Measurements from ENCODE around the gene GALNTL6. TPM values are rescaled to one million over a fixed set of nuclear protein-coding genes. Genes with fewer than 3 reads are reported as not detected.

The GALNTL6 gene
- polyA plus RNA-seq, 1 experiment, result not detected

DNA sequence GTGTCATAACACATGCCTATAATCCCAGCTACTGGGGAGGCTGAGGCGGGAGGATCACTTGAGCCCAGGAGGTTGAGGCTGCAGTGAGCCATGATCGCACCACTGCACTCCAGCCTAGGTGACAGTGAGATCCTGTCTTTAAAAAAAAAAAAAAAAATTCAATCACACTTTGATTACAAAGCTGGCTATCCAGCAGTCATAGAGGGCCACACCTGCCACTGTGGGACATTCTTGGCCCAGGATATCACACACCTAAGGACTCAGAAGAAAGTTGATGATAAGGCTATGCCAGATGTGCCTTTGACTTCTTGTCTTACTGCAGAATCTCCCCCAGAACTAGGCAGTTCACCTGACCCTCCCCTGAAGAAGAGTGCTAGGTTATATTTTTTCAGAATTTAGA, 1232.9 kb downstream of the GALNTL6 start:
- POLR2A ChIA-PET, result no interaction called here
- TF ChIP-seq, protein P1, sequence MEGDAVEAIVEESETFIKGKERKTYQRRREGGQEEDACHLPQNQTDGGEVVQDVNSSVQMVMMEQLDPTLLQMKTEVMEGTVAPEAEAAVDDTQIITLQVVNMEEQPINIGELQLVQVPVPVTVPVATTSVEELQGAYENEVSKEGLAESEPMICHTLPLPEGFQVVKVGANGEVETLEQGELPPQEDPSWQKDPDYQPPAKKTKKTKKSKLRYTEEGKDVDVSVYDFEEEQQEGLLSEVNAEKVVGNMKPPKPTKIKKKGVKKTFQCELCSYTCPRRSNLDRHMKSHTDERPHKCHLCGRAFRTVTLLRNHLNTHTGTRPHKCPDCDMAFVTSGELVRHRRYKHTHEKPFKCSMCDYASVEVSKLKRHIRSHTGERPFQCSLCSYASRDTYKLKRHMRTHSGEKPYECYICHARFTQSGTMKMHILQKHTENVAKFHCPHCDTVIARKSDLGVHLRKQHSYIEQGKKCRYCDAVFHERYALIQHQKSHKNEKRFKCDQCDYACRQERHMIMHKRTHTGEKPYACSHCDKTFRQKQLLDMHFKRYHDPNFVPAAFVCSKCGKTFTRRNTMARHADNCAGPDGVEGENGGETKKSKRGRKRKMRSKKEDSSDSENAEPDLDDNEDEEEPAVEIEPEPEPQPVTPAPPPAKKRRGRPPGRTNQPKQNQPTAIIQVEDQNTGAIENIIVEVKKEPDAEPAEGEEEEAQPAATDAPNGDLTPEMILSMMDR (IDR thresholded peaks at IDR 0.05; ENCODE audit: low read depth, low read length), result no peak
- Histone ChIP-seq H3K27me3 (ENCODE audit: control insufficient read depth, insufficient read depth, low read length) (peaks cover 2% of the 10 kb centered on the region), H3K9me3 (ENCODE audit: control insufficient read depth, insufficient read depth, low read length) (no peaks in the 10 kb centered on the region), H3K27ac (ENCODE audit: low read depth, low read length) (no peak overlapping the region), H3K4me3 (ENCODE audit: low read depth, low read length) (no peak overlapping the region)
- CTCF ChIA-PET, result interaction anchor here (1.3 to 1.4 kb wide), 2 partner anchors 32 to 212 kb away, joined by 3 to 5 read pairs; no protein-coding TSS in a partner anchor
- DNase-seq (ENCODE audit: low read depth, low spot score), result no peak

DNA sequence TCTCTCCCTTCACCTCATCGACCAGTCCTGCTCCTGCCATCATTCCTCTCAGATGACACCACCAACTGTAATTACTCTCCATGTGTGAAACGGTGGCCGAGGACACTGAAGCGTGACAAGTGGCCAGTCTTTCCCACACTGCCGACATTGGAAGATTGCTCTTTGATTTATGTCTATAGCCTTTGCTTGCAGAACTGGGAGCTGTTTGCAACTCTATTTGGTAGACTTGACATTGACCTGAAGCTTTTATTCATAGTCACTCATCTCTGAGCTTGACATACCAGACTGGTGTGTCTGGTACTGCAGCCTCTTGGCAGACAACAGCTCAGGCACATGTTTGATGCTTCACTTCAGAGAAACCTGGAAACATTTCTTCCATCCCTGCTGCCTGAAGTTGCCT, 1233.6 kb downstream of the GALNTL6 start:
- TF ChIP-seq, protein P1 (IDR thresholded peaks at IDR 0.05; ENCODE audit: low read depth, low read length), result no peak
- Histone ChIP-seq H3K4me3 (ENCODE audit: low read depth, low read length) (no peak overlapping the region), H3K27me3 (ENCODE audit: control insufficient read depth, insufficient read depth, low read length) (no peaks in the 10 kb centered on the region), H3K9me3 (ENCODE audit: control insufficient read depth, insufficient read depth, low read length) (no peaks in the 10 kb centered on the region), H3K27ac (ENCODE audit: low read depth, low read length) (no peak overlapping the region)
- ChIA-PET POLR2A (interaction anchor here (0.6 kb wide), 1 partner anchor 136 kb away, joined by 7 read pairs; no protein-coding TSS in a partner anchor), CTCF (interaction anchor here (1.3 to 1.4 kb wide), 2 partner anchors 33 to 211 kb away, joined by 3 to 5 read pairs; no protein-coding TSS in a partner anchor)
- DNase-seq (ENCODE audit: low read depth, low spot score), result no peak

DNA sequence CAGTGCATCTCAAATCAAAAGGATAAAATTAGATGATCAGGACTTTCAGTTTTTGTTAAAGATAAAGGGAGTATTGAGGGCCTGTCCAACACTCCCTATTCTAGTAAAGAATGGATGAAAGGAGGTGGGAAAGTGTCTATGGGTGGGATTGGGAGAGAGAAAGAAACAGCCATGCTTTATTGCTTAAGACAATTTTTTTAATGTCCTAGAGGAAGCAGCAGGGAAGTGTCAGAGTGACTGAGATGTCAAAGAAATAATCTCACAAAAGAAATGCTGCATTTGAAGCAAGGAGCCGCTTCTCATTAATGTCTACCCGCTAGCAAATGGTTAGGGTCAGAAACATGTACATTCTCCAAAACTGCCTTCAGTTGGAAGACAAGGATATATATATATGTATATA, 1238.0 kb downstream of the GALNTL6 start:
- Histone ChIP-seq H3K9me3 (ENCODE audit: control insufficient read depth, insufficient read depth, low read length) (no peaks in the 10 kb centered on the region), H3K4me3 (ENCODE audit: low read depth, low read length) (no peak overlapping the region), H3K27me3 (ENCODE audit: control insufficient read depth, insufficient read depth, low read length) (no peaks in the 10 kb centered on the region), H3K27ac (ENCODE audit: low read depth, low read length) (no peak overlapping the region)
- POLR2A ChIA-PET, result no interaction called here
- TF ChIP-seq, protein P1 (IDR thresholded peaks at IDR 0.05; ENCODE audit: low read depth, low read length), result no peak
- DNase-seq (ENCODE audit: low read depth, low spot score), result no peak
- CTCF ChIA-PET, result interaction anchor here (0.9 kb wide), 1 partner anchor 207 kb away, joined by 3 read pairs; no protein-coding TSS in a partner anchor

DNA sequence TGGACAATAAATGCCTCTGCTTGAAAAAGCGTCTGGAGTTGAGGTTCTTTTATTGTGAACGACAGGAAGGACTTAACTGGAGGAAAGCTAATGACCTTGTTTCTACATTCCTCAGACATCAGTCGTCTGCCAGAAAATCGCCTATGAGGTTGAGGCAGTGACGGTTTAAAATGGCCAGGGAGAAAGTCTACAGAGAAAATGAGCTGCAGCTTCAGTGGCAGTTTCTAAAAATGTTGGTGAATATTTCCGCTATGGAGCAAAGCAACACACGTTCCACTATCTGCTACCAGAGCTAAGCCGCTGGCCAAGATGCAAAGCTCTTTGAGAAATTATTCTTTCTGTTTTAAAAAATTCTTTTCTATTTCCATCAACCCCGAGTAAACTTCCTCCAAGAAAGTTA, 1238.5 kb downstream of the GALNTL6 start:
- Histone ChIP-seq H3K9me3 (ENCODE audit: control insufficient read depth, insufficient read depth, low read length) (no peaks in the 10 kb centered on the region), H3K27me3 (ENCODE audit: control insufficient read depth, insufficient read depth, low read length) (no peaks in the 10 kb centered on the region), H3K4me3 (ENCODE audit: low read depth, low read length) (no peak overlapping the region), H3K27ac (ENCODE audit: low read depth, low read length) (no peak overlapping the region)
- DNase-seq (ENCODE audit: low read depth, low spot score), result no peak
- ChIA-PET CTCF (interaction anchor here (0.9 kb wide), 1 partner anchor 206 kb away, joined by 3 read pairs; no protein-coding TSS in a partner anchor), POLR2A (no interaction called here)
- TF ChIP-seq, protein P1 (IDR thresholded peaks at IDR 0.05; ENCODE audit: low read depth, low read length), result no peak

DNA sequence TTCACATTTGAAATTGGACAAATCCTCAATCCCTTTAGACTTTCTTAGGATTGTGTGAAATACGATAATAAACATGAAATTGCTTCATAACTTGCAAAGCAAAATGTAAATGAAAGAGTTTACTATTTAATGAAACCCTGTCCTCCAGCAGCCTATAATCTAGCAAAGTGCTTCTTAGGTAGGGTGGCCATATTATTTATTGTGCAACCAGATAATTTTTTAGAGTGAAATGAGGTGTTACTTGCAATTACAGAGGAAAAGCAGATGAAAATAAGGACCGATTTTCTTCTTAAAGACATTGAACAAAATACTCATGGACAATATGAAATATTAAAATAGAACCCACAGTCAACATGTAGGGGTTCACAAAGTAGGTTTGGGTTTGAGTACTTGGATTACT, 1239.2 kb downstream of the GALNTL6 start:
- DNase-seq (ENCODE audit: low read depth, low spot score), result no peak
- TF ChIP-seq, protein P1 (IDR thresholded peaks at IDR 0.05; ENCODE audit: low read depth, low read length), result no peak
- ChIA-PET POLR2A (no interaction called here), CTCF (interaction anchor here (1.1 kb wide), 1 partner anchor 39 kb away, joined by 3 read pairs; no protein-coding TSS in a partner anchor)
- Histone ChIP-seq H3K27me3 (ENCODE audit: control insufficient read depth, insufficient read depth, low read length) (no peaks in the 10 kb centered on the region), H3K4me3 (ENCODE audit: low read depth, low read length) (no peak overlapping the region), H3K9me3 (ENCODE audit: control insufficient read depth, insufficient read depth, low read length) (no peaks in the 10 kb centered on the region), H3K27ac (ENCODE audit: low read depth, low read length) (no peak overlapping the region)
